GM21825 (cell line): ENCODE data around the gene CHGA.

Experiments used
- ATAC-seq: cut with Tn5 transposase; IDR thresholded peaks from one replicate; pipeline ENCODE4 v1.9.1; 2021; ENCODE audit warnings: mild to moderate bottlenecking, moderate library complexity; ENCODE audit not compliant: unreplicated experiment

CHGA gene

DNA sequence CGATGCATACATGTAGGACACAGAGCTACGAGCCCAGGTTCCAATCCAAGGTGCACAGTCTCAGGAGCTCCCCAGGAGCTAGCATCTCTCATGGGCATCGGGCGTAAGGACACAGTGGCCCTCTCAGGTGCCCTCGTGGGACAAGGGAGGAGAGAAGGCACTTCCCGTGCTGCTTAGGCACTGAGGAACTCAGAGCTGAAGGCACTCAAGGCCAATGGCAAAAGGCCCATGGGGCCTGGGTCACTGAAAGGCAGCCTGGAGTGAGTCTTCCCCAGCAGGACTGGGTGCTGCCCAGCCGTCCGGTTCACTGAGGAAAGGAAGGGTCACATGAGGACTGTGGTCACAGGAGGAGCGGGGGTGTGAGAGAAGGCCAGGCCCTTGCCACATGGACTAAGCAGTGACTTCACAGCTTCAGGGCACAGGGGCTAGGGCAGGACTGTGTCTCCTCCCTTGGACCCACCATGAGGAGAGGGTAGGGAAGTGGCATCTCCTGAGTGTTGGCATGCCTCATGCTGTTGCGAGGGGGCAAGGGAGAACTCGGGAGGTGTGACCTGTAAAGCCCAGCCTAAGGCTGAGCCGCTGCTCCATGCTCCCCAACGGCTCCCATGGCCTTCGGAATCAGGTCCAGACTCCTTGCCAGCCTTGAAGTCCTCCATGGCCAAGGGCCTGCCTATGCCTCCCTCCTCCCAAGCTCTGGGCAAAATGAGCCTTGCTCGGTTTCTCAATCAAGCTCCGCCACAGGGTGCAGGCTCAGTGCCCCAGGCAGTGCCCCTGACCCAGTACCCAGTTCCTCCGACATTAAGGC, 51.8 kb downstream of the CHGA start:
- no peak for ATAC-seq

DNA sequence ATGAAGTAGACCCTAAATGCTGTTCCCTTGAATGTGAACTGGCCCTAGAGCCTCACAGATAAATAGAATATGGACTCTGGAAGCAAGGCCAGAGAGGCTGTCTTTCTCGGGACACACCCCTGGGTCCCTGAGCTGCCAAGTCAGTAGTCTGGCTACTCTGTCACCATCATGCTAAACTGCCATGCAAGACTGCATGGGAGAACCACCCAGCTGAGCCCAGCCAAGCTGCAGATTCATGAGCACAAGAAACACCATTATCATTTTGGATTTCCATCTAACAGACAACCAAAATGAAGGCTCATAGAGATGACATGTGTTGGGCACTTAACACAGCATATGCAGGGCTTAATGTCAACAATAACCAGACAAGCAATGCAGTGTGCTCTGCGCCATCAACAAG, 53.3 kb downstream of the CHGA start:
- ATAC-seq = no peak

DNA sequence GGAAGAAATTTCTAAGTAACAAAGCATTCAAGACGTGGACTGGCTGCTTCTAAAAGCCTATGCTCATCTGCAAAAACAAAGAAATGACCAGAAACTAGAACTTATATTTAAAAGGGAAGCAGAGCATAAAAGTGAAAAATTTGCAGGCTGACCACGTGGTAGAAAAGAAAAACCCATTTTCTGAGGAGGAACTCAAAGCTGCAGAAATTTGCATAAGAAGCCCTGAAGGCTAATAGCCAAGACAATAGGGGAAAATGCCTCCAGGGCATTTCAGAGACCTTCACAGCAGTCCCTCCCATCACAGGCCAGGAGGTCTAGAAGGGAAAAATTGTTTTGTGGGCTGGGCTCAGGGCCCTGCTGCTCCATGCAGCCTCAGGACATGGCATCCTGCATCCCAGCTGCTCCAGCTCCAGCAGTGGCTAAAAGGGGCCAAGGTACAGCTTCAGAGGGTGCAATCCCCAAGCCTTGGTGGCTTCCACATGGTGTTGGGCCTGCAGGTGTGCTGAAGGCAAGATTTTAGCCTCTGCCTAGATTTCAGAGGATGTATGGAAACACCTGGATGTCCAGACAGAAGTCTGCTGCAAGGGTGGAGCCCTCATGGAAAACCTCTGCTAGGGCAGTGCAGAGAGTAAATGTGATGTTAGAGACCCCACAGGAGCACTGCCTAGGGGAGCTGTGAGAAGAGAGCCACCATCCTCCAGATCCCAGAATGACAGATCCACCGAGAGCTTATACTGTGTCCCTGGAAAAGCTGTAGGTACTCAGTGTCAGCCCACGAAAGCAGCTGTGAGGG, 55.5 kb downstream of the CHGA start:
- ATAC-seq = no peak

- no peak for ATAC-seq
Observed at GRCh38 chr14:92980866-92981265, 57.9 kb downstream of the CHGA start.

DNA sequence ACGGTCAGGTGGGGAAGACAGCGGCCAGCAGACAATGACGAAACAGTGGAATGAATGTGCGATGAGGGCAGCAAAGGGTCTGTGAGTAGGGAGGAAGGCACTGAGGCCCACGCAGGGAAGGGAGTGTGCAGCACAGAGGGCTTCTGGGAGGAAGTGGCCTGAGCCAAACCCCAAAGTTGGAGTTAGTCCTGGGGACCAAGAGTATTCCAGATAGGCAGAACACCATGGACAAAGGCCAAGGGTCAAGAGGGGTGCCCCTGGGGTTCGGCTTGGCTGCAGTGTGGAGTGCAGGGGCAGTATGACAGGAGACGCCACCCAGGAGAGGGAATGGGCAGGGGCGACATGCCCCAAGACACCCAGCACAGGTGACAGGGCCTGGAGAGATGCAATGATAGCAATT, 58.8 kb downstream of the CHGA start:
- no peak for ATAC-seq

DNA sequence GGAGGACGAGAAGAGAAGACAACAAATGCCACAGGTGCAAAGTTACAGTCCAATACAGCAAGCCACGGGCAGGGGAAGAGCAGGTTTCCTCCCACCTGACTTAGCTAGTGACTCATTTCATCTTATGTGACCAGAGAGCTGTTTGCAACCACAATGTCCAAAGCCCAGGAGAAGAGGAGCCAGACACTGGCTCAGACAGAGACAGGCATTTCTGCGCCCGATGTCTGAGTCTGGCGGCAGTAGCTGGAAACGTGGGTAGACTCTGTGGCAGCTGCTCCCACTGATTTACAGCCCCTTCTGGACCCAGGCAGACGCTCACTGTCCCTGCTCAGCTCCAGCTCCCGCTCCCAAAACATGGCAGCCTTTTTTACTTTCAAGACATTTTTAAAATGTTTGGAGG, 60.0 kb downstream of the CHGA start:
- ATAC-seq = no peak

DNA sequence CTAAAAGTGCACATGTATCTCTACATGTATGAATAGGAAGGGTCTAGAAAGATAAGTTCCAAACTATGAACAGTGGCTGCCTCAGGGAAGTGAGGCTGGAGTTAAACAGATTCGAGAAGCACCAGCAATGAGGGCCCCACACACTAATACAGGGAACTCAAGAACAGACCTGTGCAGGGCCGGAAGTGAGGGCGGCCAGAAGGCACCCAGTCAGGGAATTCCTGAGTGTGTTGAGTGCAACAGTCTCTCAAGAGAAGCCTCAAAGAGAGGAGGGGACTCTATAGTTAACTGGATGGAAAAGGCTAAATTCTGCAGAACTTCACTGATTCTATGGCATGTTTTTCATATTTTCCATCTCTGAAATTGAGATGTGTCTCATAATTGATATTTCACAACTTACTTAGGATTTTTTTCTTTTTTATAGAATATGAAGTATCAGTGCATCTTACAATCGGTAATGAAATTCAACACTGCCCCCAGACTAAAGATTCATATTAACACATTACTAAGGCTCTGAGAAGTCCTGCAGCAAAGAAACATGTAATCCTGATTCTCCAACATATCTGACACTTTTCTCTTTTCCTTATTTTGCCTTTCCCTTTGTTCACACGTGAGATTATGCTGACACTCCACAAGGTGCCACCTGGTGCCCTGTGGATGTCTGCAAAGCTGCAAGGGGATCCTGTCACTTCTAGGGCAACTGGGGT, 61.3 kb downstream of the CHGA start:
- ATAC-seq = no peak
